Smooth muscle cell of the brain vasculature (primary cell): ENCODE data around the gene ELMO1.
A peak's percentile ranks its signal among the peaks of the same experiment; 100 is the strongest.

Experiments used
- DNase-seq: peaks from one replicate; pipeline ENCODE4 v3.0.0-alpha.2; 2012; ENCODE audit warnings: low read depth, low spot score

Gene ELMO1

DNA sequence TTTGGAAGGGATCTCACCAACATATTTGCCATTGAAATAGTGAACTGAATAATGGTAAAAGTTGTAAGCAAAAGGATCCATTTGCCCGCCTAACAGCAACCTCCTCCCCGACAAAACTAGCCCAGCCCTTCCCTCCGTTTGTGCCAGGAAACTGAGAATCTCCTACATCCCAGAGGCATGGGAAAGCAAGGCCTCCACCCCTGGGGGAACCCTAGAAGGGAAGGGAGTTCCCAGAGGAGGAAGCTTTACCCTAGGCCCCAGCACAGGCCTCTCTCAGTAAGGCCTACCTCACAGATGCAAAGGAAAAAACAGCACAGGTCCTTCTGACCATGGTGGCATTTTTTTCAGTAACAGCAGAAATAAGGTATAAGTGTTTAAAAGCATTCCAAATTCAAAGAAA is 229.7 kb downstream of the ELMO1 start:
- DNase-seq: no peak

DNA sequence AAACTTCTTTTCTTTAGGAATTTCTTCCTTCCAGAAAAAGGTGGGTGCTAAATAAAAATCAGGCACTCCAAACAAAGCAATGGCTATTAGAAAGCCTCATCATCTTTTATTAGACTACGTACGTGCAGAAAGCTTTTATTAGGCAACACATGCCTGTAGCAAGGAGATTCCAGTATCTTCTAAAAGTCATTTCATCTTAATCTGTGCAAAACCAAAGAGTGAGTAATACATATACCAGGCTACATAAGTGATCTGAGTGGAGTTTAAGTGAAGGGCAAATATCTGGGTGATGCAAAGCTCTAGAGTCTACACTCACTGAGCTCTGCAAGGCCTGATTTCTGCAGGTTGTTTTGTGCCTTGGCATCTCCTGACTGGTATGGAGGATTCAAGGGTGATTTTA is 231.7 kb downstream of the ELMO1 start:
- no peak for DNase-seq

DNA sequence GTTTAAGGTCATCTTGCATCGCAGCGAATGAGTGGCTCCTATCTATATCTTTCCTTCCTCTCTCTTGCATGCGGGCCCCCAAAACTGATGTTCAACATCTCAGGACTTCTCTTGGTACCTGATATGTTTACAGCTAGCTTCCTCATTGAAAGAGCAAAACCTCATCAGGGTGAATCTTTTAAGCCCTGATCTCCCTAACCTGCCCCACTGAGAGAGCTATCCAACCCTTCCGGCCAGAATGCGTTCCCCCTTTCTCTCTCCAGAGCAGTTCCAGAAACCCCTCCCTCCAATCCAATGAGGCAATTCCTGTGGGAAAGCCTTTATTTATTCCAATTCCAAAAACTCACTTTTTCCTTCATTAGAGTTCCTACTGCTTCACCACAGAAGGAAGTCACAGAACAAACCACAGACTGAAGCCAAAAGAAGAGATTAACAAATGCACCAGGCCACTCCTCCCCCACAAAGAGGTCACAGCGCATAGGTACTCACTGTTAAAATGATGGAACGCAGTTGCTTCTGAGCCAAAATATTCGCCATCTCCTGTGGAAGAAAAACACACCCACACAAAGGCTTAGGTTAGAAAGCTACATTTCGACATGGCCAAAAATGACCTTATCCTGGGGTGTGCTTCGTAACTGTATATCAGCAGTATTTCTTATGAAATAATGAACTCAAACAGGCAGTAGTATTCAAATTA is 232.4 kb downstream of the ELMO1 start:
- no peak for DNase-seq

DNA sequence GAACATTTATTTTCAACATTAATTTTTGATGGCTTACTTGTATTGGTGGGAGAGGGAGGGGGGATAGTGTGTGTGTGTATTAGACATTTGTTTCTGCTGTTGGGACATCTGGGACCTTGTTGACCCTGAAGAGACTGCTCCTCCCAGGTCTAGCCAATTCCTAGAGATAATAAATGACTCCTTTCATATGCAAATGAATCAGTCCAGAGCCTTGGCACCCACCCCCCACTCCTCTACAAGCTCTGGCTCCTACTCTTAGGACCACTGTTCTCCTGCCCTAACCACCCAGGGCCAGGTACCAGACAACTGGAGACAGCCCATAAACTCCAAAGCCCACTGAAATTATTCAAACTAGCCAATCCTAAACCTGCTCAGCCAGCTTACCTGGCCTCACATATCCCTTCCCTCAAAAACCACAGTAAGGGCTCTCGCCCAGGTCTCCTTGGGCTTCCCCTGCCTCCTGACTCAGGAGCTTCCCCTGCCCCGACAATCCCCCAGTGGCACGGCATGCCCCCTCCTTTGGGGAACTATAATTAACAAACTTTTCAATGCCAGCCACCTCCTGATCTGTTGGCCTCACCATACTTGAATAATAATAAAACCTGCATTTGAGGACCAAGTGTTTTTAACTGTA is 233.3 kb downstream of the ELMO1 start:
- DNase-seq: no peak

DNA sequence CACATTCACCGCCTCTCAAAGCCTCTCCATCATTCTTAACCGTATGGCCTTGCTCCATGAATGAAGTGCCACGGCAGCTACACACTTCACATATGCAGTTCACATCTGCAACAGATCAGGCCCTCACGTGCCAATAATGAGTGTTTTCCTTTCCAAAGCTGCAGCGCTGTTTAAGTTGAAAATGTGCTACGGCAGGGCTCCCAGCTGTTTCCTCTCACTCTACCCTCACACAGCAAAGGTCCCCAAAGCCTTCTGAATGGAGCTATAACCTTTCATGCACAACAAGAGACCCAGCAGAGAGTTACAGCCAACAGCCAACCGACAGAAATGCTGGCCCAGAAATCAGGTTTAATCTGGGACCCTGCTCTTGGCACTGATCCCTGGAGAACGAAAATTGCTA is 236.1 kb downstream of the ELMO1 start:
- DNase-seq: no peak

DNA sequence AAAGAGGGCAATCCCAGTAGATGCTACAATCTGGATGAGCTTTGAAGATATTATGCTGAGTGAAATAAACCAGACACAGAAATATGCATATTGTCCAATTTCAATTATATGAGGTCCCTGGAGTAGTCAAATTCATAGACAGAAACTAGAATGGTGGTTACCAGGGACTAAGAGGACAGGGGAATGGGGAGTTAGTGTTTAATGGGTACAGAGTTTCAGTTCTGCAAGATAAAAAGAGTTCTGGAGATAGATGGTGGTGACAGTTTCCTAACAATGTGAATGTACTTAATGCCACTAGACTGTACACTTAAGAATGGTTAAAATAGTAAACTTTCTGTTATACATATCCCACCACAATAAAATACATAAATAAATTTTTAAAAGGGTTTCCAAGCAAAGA is 236.6 kb downstream of the ELMO1 start:
- no peak for DNase-seq

DNA sequence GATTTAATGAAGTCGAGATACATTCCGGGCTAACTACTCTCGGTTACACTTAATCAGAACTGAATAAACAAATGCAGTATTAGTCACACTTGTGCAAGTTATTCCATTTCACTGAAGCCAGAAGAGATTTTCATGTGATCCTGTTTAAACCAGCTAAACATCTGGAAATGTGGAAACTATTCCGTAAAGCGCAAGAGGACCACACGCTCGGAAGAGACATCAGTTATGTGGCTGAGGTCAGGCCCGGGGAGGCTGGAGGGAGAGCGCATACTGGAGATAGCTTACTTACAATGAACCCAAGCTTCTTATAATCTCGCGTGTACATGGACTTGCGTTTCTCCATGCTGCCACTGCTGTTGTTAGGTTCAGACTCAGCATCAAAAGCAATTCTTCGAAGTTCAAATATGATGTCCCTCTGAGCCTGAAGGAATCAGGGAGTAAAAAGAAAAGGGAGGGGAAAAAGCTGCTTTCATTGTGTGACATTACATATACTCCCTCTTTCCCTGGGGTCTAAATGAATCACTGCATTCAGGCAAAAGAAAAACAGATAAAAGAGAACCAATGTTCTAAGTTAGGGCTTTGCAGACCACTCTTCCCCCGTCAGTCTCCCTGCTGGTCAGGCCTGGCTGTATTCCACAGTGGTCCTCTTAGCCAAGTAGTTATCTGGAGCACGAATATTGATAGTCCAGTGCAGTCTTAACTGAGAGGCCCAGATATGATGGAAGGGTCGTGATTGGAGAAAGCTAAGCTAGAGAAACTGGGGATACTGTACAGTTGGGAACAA is 237.4 kb downstream of the ELMO1 start:
- DNase-seq: no peak

DNA sequence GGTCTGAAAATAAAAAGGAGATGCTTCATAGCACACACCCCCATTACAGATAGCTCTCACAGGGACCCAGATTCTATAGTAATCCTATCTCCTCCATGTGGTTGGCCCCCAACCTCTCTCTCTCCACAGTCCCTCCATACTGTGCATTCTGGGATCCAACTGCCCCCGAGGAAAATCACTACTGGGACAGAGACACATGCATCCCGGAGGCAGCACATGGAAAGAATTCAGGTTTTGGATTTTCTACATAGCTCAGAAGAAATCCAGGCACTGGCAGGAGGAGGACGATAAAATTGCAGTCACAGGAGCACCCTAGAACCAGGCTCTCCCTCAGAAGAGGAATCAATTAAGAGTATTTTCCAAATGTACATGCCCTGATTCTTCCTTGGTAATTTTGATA is 239.5 kb downstream of the ELMO1 start:
- DNase-seq: no peak

DNA sequence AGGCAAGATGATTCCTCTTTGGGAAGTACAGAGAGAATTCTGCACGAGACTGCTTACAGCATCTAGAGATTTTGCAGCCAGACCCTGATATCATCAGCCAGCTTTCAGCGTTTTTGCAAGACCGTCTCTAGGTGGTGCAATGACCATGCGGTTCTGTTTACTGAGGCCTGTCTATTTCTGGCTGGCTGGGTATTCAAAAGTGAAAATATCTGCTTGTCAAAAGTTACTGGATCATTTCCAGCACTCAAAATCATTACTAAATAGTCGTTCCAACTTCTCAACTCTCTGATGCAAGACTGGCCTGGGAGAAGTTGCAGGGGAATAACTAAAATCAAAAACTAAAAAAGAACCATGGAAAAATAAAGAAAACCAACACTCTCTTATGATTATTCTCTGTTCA is 240.1 kb downstream of the ELMO1 start:
- DNase-seq: peak; percentile 15

DNA sequence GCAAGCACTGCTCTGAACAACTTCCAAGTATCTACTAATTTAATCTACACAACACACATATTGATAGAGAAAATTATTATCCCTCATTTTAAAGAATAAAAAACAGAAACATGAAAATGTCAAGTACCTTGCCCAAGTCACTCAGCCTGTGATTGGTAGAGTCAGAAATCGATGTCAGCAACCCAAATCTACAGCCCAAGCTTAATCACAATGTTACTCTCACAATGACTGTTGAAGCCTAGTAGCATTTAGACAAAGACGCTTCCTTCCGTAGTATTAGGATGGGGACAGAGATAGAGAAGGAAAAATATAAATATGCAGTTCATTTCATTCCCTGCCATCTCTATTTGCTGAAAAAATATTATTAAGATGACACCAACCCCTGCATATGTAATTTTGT is 242.5 kb downstream of the ELMO1 start:
- DNase-seq: no peak

DNA sequence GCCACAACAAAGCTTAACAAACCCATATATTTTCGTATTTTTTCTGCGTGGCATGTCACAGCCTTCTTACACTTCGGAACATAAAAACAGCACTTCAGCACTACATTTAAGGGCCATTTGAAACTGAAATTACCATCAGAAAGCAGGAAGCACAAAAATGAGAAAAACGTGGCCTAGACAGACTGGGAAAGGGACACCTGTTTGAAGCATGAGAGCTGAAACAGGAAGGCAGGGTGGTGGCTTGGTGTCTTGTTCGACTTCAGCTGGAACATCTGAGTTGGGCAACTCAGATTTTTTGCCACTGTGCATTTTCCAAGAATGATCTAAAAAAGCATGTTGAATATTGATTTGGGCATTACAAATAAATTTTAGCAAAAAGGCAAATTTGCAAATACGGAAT is 243.2 kb downstream of the ELMO1 start:
- DNase-seq: no peak

DNA sequence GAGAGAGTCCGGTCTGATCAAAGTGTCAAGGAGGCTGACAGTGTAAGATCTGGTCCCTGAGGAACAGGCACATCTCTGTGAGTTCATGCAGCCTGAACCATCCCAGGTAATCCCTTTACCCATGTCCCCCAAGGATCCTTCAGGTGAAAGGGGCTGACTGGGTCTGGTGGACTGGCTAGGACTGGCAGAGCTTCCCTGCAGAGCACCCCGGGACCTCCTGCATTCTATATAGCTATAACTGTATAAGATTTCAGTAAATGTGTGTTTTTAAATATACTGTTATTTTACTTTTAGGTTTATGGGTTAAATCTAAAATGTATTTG is 246.8 kb downstream of the ELMO1 start:
- DNase-seq: no peak

DNA sequence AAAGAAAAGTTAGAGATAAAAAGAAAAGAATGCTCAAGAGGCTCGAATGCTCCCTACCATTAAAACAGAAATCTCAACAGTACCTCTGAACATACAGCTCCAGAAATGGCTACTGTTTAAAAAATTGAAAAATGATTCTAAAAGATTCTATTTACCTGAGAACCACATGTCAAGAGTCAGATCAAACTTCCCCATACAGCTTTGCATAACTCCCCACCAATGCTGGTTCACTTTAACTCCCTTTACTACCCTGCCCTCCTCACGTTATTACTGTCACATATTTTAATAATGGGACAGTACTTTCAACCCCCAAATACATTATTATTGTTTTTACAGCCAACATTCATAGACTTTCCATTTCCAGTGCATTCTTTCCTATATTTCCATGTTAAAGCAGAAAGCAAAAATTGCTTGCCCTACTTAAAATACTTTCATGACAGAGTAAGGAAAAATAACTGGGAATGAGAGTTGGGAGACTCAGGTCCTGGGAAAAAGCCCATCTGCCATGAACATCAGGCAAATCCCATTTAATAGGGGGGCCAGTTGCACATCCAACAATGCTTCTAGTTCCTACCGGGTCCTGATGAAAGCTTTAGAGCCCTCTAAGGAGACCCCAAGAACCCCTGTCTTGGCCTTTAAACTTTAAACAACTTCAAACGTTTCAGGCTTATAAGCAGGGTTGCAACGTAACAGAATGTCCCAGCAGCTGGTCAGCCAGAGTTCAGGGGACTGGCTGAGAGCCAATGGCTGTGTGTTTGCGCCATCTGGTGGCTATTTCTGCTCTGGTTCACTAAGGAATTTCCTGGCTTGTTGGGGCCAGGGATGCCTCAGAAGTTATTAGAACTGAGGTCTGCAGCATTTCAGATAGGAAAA is 247.4 kb downstream of the ELMO1 start:
- DNase-seq: peak; percentile 35

DNA sequence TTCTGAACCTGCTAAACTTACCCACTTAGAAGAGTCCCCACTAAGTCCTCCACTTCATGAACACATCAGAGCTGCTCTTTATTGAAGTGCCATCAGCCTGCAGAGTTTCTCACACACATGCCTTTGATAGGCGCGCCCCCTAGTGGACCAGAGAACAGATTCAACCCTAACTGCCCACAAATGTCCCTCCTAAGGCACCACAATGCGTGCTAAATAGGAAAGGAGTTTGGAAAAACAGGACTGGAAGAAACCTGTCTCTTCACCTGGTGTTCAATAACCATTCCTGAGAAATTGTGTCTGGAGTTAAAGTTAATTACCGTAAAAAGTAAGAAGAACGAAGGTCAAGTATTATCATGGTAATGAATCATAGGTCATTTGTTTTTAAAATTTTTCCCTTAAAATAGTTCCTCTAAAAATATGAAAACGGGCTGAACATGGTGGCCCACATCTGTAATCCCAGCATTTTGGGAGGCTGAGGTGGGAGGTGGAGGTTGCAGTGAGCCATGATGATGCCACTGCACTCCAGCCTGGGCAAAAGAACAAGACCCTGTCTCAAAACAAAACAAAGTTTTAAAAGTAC is 249.7 kb downstream of the ELMO1 start:
- DNase-seq: peak; percentile 45

DNA sequence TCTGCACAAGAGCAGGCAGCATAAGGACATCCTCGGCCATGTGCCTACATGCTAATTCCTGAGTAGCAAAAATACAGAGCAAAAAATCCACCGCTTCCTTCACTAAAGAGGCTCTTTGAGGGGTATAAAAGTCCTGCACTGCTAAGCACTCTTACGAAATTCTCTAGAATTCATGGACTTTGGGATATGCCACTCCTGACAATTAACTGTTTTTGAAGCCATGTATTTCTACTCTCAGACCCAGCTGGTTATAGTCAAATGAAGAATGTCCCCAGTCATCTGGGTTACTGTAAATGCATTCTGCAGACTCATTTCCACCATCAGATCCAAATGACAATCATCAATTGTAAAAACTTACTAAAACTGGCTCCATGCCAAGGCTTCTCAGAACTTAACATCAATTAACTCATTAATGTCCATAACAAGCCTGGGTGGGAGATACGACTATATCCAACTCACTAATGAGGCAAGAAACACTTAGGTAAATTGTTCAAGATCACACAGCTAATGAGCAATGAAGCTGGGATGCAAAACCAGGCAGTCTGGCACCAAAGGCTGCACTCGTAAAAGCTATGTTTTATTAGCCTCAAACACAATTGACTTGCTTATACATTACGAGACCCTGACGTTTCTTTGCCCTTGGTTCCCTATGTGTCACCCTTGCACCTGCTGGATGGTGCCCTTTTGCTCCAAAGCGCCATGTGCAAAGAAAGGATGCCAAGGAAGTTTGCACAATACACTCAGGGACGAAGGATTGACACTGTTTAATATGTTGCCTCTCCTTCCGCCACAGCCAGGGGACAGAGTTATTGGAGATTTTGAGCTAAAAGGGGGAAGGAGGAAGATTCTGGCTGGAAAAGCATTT is 250.4 kb downstream of the ELMO1 start:
- DNase-seq: no peak

DNA sequence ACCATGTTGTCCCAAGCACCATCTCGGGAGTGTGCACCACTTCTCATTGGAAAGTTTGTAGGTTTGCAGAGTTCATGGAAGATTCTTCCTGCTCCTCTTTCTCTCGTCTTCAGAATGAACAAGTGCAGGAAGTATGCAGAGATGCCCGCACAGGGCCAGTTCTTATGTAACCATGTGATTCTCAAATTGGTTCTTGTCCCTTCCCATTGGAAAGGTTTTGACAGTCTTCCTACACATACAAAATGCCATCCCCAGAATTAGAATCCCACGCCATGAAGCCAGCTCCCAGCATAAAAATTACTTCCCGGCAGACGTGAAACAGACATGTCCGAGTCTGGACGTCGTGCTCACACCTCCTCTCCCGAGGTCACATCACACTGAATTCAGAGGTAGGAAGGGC is 251.6 kb downstream of the ELMO1 start:
- no peak for DNase-seq

DNA sequence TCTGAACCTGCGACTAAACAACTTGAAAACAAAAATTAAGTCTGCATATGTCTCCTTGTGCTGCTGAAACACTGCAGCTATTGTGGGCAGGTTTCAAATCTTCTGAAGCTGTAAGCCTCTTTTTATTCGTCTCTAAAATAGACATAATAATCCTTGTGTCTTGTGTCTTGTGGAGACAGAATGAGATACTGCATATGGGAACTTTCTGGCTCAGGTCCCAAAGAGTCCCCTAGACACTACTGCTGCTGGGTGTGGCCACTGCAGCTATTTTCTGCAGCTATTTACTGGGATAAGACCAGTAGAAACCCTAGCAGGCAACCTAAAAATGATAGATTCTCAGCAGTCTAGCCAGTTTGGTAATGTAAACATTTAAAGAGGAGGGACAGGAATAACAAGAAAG is 252.0 kb downstream of the ELMO1 start:
- no peak for DNase-seq

DNA sequence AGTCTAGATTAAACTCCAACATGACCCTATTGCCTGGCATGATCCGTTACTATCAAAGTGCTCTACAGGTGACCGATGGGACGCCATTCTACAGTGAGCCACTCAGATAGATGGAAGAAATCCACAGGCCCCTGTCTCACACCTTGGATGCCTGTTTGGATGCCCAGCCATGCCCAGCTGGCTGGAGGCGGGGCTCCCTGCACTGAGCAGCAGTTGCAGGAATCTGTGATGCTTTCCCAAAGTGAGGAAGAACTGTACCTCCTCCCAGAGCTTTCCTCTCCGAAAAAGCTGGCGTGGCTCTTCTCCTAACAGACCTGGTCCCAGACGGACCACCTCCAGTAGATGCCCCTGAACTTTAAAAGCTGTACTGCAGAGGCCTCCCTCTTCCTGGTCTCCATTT is 253.3 kb downstream of the ELMO1 start:
- no peak for DNase-seq

DNA sequence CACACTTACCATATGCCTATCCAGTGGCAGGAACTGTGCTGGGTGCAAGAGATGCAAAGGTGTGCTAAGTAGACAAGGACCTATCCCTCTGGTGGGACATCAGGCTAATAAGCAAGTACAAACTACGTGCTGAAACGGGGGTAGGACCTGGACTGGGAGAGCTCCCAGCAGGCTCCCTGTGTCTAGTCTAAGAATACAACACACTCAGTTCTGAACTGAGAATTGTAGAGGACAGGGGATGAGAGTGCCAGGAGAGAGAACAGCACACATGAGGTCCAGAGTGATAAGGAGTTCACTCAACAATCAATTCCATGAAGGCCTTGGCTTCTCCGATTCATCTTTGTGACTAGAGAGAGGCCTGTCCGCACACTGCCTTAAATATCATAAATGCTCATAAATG is 253.7 kb downstream of the ELMO1 start:
- DNase-seq: no peak

DNA sequence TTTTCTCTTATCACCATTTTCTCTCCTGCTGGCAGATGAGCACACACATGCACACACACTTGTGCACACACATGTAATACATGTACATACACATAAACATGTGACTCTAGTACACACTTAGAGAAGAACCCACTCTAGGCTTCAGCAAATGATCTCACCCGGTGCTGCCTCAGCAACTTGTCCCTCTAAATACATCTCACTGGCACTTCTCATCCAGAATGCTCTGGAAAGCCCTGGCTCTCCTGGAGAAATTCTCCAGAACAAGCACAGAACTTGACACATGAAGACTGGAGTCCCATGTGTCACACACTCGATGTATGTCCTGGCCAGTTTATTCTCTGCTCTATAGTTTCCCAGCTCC is 254.9 kb downstream of the ELMO1 start:
- DNase-seq: no peak
